K562 (cell line): ENCODE measurements around the gene PDE6B. TPM values are rescaled to one million over a fixed set of nuclear protein-coding genes. Genes with fewer than 3 reads are reported as not detected.
A peak's percentile ranks its signal among the peaks of the same experiment; 100 is the strongest.

Experiments
- BCOR ChIP-seq: fragments of 450-650 bp; IDR thresholded peaks from 2 replicates; pipeline ENCODE4 v1.6.1; 2016
- CAMTA2 ChIP-seq: fragments of 250-450 bp; sonication (Bioruptor Pico); conservative IDR thresholded peaks from 2 replicates; pipeline ENCODE4 v1.5.1; 2022
- EP400 ChIP-seq: fragments of 450-650 bp; IDR thresholded peaks from 2 replicates; pipeline ENCODE4 v1.6.1; 2017; ENCODE audit warnings: antibody characterized with exemption, mild to moderate bottlenecking, moderate library complexity
- KLF16 ChIP-seq: IDR thresholded peaks from 2 replicates; pipeline ENCODE4 v1.6.1; 2016; ENCODE audit warnings: antibody characterized with exemption
- RBFOX2 ChIP-seq: fragments of 200-400 bp; formaldehyde crosslinking; IDR thresholded peaks from 2 replicates; pipeline ENCODE4 v1.6.1; 2017; ENCODE audit warnings: low read depth, mild to moderate bottlenecking, low read length, moderate library complexity
- TOE1 ChIP-seq, 2 experiments: fragments of 450-650 bp in 1 of 2; sonication (generic) in 1 of 2; formaldehyde crosslinking in 1 of 2; IDR thresholded peaks; 2 replicates each; pipeline versions ENCODE4 v1.7.1 to v1.8.0; 2016 to 2022; ENCODE audit warnings: borderline replicate concordance in 2 of 2, mild to moderate bottlenecking in 2 of 2, antibody characterized with exemption in 1 of 2, inconsistent platforms in 1 of 2, low read depth in 1 of 2, missing genetic modification reagents in 1 of 2, moderate library complexity in 1 of 2
- VEZF1 ChIP-seq: fragments of 200-800 bp; sonication (Bioruptor generic); IDR thresholded peaks from 2 replicates; pipeline ENCODE4 v1.6.1; 2017; ENCODE audit warnings: missing genetic modification characterization, missing compliant biosample characterization
- ZBTB33 ChIP-seq: sonication (generic); formaldehyde crosslinking; IDR thresholded peaks from 2 replicates; pipeline ENCODE4 v1.8.1; 2023; ENCODE audit warnings: mild to moderate bottlenecking, missing genetic modification reagents
- ZNF395 ChIP-seq: fragments of 200-800 bp; sonication (Bioruptor generic); IDR thresholded peaks from 2 replicates; pipeline ENCODE4 v1.6.1; 2017; ENCODE audit warnings: missing genetic modification characterization, missing compliant biosample characterization
- polyA plus RNA-seq, 8 experiments: library from polyadenylated mRNA; depleted of rRNA in 4 of 8; stranded (reverse) in 5 of 8; unstranded in 3 of 8; fragments of >200 nt; fragmentation: Nextera tagmentation in 2 of 8; fragmentation: Illumina TruSeq in 1 of 8; extraction: Ambion mirVana in 2 of 8; extraction: Trizol in 1 of 8; gene quantifications; 2 replicates each; pipeline versions ENCODE4 v1.2.1 to v1.2.3, GENCODE V29; 2011 to 2014; ENCODE audit warnings: inconsistent platforms in 1 of 8, missing spikeins in 1 of 8
- total RNA-seq, 7 experiments: library from RNA; depleted of rRNA in 6 of 7; stranded (reverse); fragments of >200 nt in 6 of 7; fragmentation: Illumina TruSeq in 2 of 7; extraction: Trizol in 2 of 7; gene quantifications; 2 replicates each; pipeline versions ENCODE4 v1.2.1 to v1.2.3, GENCODE V29; 2011 to 2021; ENCODE audit warnings: low replicate concordance in 1 of 7

PDE6B gene
- total and polyA plus RNA-seq, 9 of the 15 experiments (the other 6 are each of a cell fraction or from before 2014, with no cell fraction given) = 0.04 TPM; not detected in 8

GRCh38 chr4:702618-703048 is 77.3 kb downstream of the PDE6B start (continued):
- TF ChIP-seq CAMTA2 (CRISPR knock-in tag) = no peak
- TF ChIP-seq ZBTB33 (CRISPR knock-in tag) = no peak
- peak; percentile 37; the same call in 1 of the 2 replicates for TF ChIP-seq EP400
- peak; percentile 17; the same call in 1 of the 2 replicates for TF ChIP-seq TOE1 (IDR thresholded peaks at IDR 0.05; ENCODE audit: borderline replicate concordance)
- TF ChIP-seq TOE1 (CRISPR knock-in tag; IDR thresholded peaks at IDR 0.05; ENCODE audit: borderline replicate concordance, low read depth) = no peak
- 0 out of 2 replicates have a peak, but pooled peaks have one; percentile 31 for TF ChIP-seq BCOR
- peak; percentile 53; the same call in 1 of the 2 replicates for TF ChIP-seq ZNF395 (CRISPR knock-in tag)
- peak; percentile 51 for TF ChIP-seq VEZF1 (CRISPR knock-in tag)
- TF ChIP-seq KLF16 = peak; percentile 95
- 0 out of 2 replicates have a peak, but pooled peaks have one; percentile 27 for TF ChIP-seq RBFOX2
- TF ChIP-seq, all 486 proteins: peak for 33
